ENCODE measurements around the gene TSPYL1. TPM values are rescaled to one million over a fixed set of nuclear protein-coding genes. Genes with fewer than 3 reads are reported as not detected.

Gene TSPYL1
- total and polyA plus RNA-seq, 2 experiments from 2014 or later = 24.9 to 66.1 TPM

DNA sequence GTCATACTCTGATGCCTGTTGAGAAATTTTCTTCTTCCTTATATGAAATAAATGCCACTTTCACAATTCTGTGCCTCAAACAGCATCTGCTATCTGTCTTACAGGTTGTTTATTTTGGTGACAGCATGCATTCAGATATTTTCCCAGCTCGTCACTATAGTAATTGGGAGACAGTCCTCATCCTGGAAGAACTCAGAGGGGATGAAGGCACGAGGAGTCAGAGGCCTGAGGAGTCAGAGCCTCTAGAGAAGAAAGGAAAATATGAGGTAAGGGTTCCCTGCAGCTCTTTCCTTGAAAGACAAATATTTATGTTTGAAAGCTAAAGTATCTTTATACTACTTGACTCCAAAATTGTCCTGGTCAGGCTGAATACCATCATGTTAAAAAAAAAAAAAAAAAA, 41.6 kb downstream of the TSPYL1 start (continued):
- TF ChIP-seq ETS1 (IDR thresholded peaks at IDR 0.05) (no peak), EZH2 (IDR thresholded peaks at IDR 0.05; ENCODE audit: low read depth, unreplicated experiment) (no peak), NANOG (IDR thresholded peaks at IDR 0.05; ENCODE audit: borderline replicate concordance) (no peak), JUNB (IDR thresholded peaks at IDR 0.05; ENCODE audit: unreplicated experiment) (no peak)

- Histone ChIP-seq H4K20me1 (replicated peaks; ENCODE audit: insufficient read depth) (no peaks in the 10 kb centered on the region), H3K27me3 (ENCODE audit: insufficient read depth) (no peaks in the 10 kb centered on the region), H3K27ac (ENCODE audit: low read depth) (no peak overlapping the region), H2AFZ (no peak overlapping the region), H3F3A (replicated peaks; ENCODE audit: low read depth) (no peaks in the 10 kb centered on the region), H3K9me2 (ENCODE audit: insufficient read depth) (no peaks in the 10 kb centered on the region), H3K4me2 (no peak overlapping the region), H3K79me2 (replicated peaks; ENCODE audit: insufficient read depth) (no peaks in the 10 kb centered on the region), H3K4me1 (ENCODE audit: insufficient read depth) (no peaks in the 10 kb centered on the region), H3K4me3 (no peak overlapping the region), H3K36me3 (ENCODE audit: insufficient read depth) (peaks cover 15% of the 10 kb centered on the region)
- Mint-ChIP-seq H3K4me3 (no peak overlapping the region), H3K9me3 (no peaks in the 10 kb centered on the region), H3K4me1 (peaks cover 5% of the 10 kb centered on the region; the same call in 1 of the 3 replicates), H3K36me3 (ENCODE audit: low read depth) (peaks cover 4% of the 10 kb centered on the region; the same call in 2 of the 3 replicates), H3K27me3 (ENCODE audit: insufficient read depth, low read depth, poor library complexity) (peaks cover 3% of the 10 kb centered on the region), H3K27ac (no peak overlapping the region)
- TF ChIP-seq ZNF331 (CRISPR knock-in tag; IDR thresholded peaks at IDR 0.05; ENCODE audit: low read depth) = no peak
- no peak for ATAC-seq
- DNase-seq (ENCODE audit: low spot score) = no peak
These were observed 45.0 kb downstream of the TSPYL1 start for GRCh38 chr6:116234689-116235088.

DNA sequence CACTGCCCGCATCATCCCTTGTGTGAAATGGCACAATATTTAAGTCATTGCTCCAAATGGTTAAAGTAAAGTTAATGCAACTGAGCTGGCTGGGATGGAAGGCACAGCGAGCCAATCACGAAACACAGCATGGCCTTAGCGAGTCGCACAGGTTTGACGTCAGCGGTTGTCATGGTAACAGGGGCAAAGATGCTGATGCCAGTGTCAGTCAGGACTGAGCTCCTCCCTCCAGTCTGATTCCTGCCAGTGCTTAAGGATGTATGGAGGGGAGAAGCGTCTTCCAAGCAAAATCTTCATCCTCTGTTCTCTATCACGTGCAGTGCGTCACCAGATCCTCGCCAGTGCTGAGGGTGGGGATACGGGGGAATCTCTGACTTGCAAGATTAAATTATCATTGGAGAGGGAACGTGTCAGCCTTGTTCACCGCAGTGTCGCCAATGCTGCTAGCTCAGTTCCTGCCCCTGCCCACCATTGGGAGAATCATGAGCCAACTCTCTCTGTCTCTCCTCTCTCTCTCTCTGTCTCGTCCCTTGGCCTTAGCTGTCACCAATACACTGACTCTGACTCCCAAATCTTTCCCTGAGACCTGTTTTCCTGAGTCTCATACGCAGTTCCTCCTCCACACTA, 50.3 kb downstream of the TSPYL1 start:
- H3K27me3 Mint-ChIP-seq (ENCODE audit: insufficient read depth, low read depth, poor library complexity) = peaks cover 1% of the 10 kb centered on the region
- H3K27ac Mint-ChIP-seq = peak overlapping the region; percentile 94
- H3K4me1 ChIP-seq (ENCODE audit: insufficient read depth) = no peaks in the 10 kb centered on the region
- H2AFZ ChIP-seq = peak overlapping the region; percentile 25; the same call in 1 of the 2 replicates
- peak overlapping the region; percentile 29 for H3K4me3 ChIP-seq
- peaks cover 16% of the 10 kb centered on the region for H3K4me1 Mint-ChIP-seq
- H3K9me2 ChIP-seq (ENCODE audit: insufficient read depth) = no peaks in the 10 kb centered on the region
- H3K4me3 Mint-ChIP-seq = peak overlapping the region; percentile 68
- H3K4me2 ChIP-seq = peak overlapping the region; percentile 37
- peak; percentile 99 for DNase-seq (ENCODE audit: low spot score)
- 0 out of 2 replicates have a peak overlapping the region, but pooled peaks have one; percentile 45 for H3K27ac ChIP-seq (ENCODE audit: low read depth)
- TF ChIP-seq CREB1 (CRISPR knock-in tag; IDR thresholded peaks at IDR 0.05; ENCODE audit: low read depth) (peak; percentile 97), EZH2 (IDR thresholded peaks at IDR 0.05; ENCODE audit: low read depth, unreplicated experiment) (no peak)
- no peaks in the 10 kb centered on the region; the same call in 2 of the 3 replicates for H3K36me3 Mint-ChIP-seq (ENCODE audit: low read depth)
- ATAC-seq = peak; percentile 100
- no peaks in the 10 kb centered on the region for H3F3A ChIP-seq (replicated peaks; ENCODE audit: low read depth)
- H3K9me3 Mint-ChIP-seq = no peaks in the 10 kb centered on the region
- no peaks in the 10 kb centered on the region for H3K79me2 ChIP-seq (replicated peaks; ENCODE audit: insufficient read depth)
- H3K27me3 ChIP-seq (ENCODE audit: insufficient read depth) = no peaks in the 10 kb centered on the region
- no peaks in the 10 kb centered on the region for H4K20me1 ChIP-seq (replicated peaks; ENCODE audit: insufficient read depth)
- no peaks in the 10 kb centered on the region for H3K36me3 ChIP-seq (ENCODE audit: insufficient read depth)

Other genes with a start within 250 kb of the TSPYL1 start
- gene FRK, start 219.0 kb downstream of the TSPYL1 start, total RNA-seq (2014; rRNA removed; shearing (Covaris generic)) = 0.12 and 0.24 TPM in 2 replicates
- gene FRK, start 219.0 kb downstream of the TSPYL1 start, polyA plus RNA-seq (2016; fragmentation: Nextera tagmentation; extraction: Ambion mirVana) = 0.05 and 0.06 TPM in 2 replicates
- 19.8 and 27.0 TPM in 2 replicates for gene NT5DC1, start 179.1 kb downstream of the TSPYL1 start, total RNA-seq (2014; rRNA removed; shearing (Covaris generic))
- 22.5 and 29.8 TPM in 2 replicates for gene NT5DC1, start 179.1 kb downstream of the TSPYL1 start, polyA plus RNA-seq (2016; fragmentation: Nextera tagmentation; extraction: Ambion mirVana)
- 0.28 TPM in 1 of 2 replicates, not detected in the other for gene COL10A1, start 153.8 kb downstream of the TSPYL1 start, total RNA-seq (2014; rRNA removed; shearing (Covaris generic))
- 0.31 and 0.40 TPM in 2 replicates for gene COL10A1, start 153.8 kb downstream of the TSPYL1 start, polyA plus RNA-seq (2016; fragmentation: Nextera tagmentation; extraction: Ambion mirVana)
- 16.2 and 19.8 TPM in 2 replicates for gene TSPYL4, start 25.9 kb downstream of the TSPYL1 start, total RNA-seq (2014; rRNA removed; shearing (Covaris generic))
- 12.7 and 13.2 TPM in 2 replicates for gene TSPYL4, start 25.9 kb downstream of the TSPYL1 start, polyA plus RNA-seq (2016; fragmentation: Nextera tagmentation; extraction: Ambion mirVana)
- gene DSE, start 91.0 kb upstream of the TSPYL1 start, total RNA-seq (2014; rRNA removed; shearing (Covaris generic)) = 41.5 and 45.2 TPM in 2 replicates
- 16.8 and 18.8 TPM in 2 replicates for gene DSE, start 91.0 kb upstream of the TSPYL1 start, polyA plus RNA-seq (2016; fragmentation: Nextera tagmentation; extraction: Ambion mirVana)
- 0.27 and 1.6 TPM in 2 replicates for gene CALHM6, start 181.4 kb upstream of the TSPYL1 start, total RNA-seq (2014; rRNA removed; shearing (Covaris generic))
- gene CALHM6, start 181.4 kb upstream of the TSPYL1 start, polyA plus RNA-seq (2016; fragmentation: Nextera tagmentation; extraction: Ambion mirVana) = 1.2 and 2.6 TPM in 2 replicates
- 0.10 and 0.16 TPM in 2 replicates for gene CALHM5, start 231.7 kb upstream of the TSPYL1 start, total RNA-seq (2014; rRNA removed; shearing (Covaris generic))
- 0.02 and 0.03 TPM in 2 replicates for gene CALHM5, start 231.7 kb upstream of the TSPYL1 start, polyA plus RNA-seq (2016; fragmentation: Nextera tagmentation; extraction: Ambion mirVana)

All from GM23338 (cell line).